T-helper 2 cell treated with Interferon-gamma antibody and Interleukin-4, amounts not matched to agents 5 μg/mL and 100 μg/mL, for 36 hours (primary cell): Measurements from ENCODE around the gene BBIP1.
A peak's percentile ranks its signal among the peaks of the same experiment; 100 is the strongest.

Source experiments
- DNase-seq: peaks from one replicate; pipeline ENCODE4 v3.0.0; 2021; ENCODE audit warnings: low spot score
- H3K27ac Mint-ChIP-seq: one replicate; pipeline ENCODE4 v1.8.0; 2021; ENCODE audit warnings: mild to moderate bottlenecking, mixed read lengths
- H3K27me3 Mint-ChIP-seq: one replicate; pipeline ENCODE4 v1.8.0; 2021; ENCODE audit warnings: low read depth, mixed read lengths
- H3K36me3 Mint-ChIP-seq: one replicate; pipeline ENCODE4 v1.8.0; 2021; ENCODE audit warnings: low read depth, mixed read lengths
- H3K4me1 Mint-ChIP-seq: one replicate; pipeline ENCODE4 v1.8.0; 2021; ENCODE audit warnings: low read depth, mixed read lengths
- H3K4me3 Mint-ChIP-seq: one replicate; pipeline ENCODE4 v1.8.0; 2022; ENCODE audit warnings: mild to moderate bottlenecking, moderate library complexity, mixed read lengths
- H3K9me3 Mint-ChIP-seq: one replicate; pipeline ENCODE4 v1.8.0; 2021; ENCODE audit warnings: mixed read lengths

Gene BBIP1

GRCh38 chr10:110915035-110915434 is 3.9 kb downstream of the BBIP1 start:
- no peak overlapping the region for H3K27ac Mint-ChIP-seq

GRCh38 chr10:110914431-110914830 is 4.5 kb downstream of the BBIP1 start:
- H3K4me3 Mint-ChIP-seq, result no peak overlapping the region
- H3K4me1 Mint-ChIP-seq, result peaks cover 18% of the 10 kb centered on the region
- H3K9me3 Mint-ChIP-seq, result no peaks in the 10 kb centered on the region
- no peak overlapping the region for H3K27ac Mint-ChIP-seq
- DNase-seq, result no peak
- no peaks in the 10 kb centered on the region for H3K27me3 Mint-ChIP-seq
- H3K36me3 Mint-ChIP-seq, result peaks cover 13% of the 10 kb centered on the region

More at GRCh38 chr10:110915035-110915434, 3.9 kb downstream of the BBIP1 start:
- Mint-ChIP-seq H3K9me3 (no peaks in the 10 kb centered on the region), H3K36me3 (peaks cover 13% of the 10 kb centered on the region), H3K4me3 (no peak overlapping the region), H3K4me1 (peaks cover 18% of the 10 kb centered on the region), H3K27me3 (no peaks in the 10 kb centered on the region)
- no peak for DNase-seq

DNA sequence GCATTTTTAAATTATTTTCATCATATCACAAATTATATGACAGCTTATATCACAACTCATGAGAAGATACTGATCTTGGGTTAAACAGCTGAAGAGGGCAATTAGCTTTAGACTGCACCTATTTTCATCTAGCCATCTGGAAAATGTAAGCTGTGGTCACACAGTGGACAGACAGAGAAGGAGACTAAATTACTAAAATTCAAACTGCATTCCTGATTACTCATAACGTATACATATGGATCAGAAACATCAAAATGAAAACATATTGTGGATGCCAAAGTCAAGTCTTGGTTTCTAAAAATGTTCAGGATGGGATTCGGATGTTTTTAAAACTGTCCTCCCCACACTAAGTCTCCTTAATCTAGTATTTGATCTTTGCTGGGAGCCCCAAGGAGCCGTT is 6.6 kb downstream of the BBIP1 start:
- no peak for DNase-seq
- no peaks in the 10 kb centered on the region for H3K9me3 Mint-ChIP-seq

GRCh38 chr10:110910138-110910537 is 8.8 kb downstream of the BBIP1 start:
- H3K4me1 Mint-ChIP-seq, result peaks cover 2% of the 10 kb centered on the region
- no peaks in the 10 kb centered on the region for H3K27me3 Mint-ChIP-seq
- H3K27ac Mint-ChIP-seq, result no peak overlapping the region
- H3K36me3 Mint-ChIP-seq, result peaks cover 9% of the 10 kb centered on the region
- no peak for DNase-seq
- no peak overlapping the region for H3K4me3 Mint-ChIP-seq
- H3K9me3 Mint-ChIP-seq, result no peaks in the 10 kb centered on the region

More for the DNA sequence above, 6.6 kb downstream of the BBIP1 start:
- H3K4me3 Mint-ChIP-seq, result no peak overlapping the region
- no peak overlapping the region for H3K27ac Mint-ChIP-seq
- peaks cover 13% of the 10 kb centered on the region for H3K36me3 Mint-ChIP-seq
- no peaks in the 10 kb centered on the region for H3K27me3 Mint-ChIP-seq
- peaks cover 9% of the 10 kb centered on the region for H3K4me1 Mint-ChIP-seq

- no peak for DNase-seq
- H3K27me3 Mint-ChIP-seq, result no peaks in the 10 kb centered on the region
- H3K4me1 Mint-ChIP-seq, result peaks cover 21% of the 10 kb centered on the region
- H3K9me3 Mint-ChIP-seq, result no peaks in the 10 kb centered on the region
- H3K27ac Mint-ChIP-seq, result no peak overlapping the region
- no peak overlapping the region for H3K4me3 Mint-ChIP-seq
- peaks cover 10% of the 10 kb centered on the region for H3K36me3 Mint-ChIP-seq
These were observed 15.4 kb downstream of the BBIP1 start for GRCh38 chr10:110903280-110904278.

GRCh38 chr10:110901954-110902819 is 16.8 kb downstream of the BBIP1 start:
- Mint-ChIP-seq H3K27me3 (no peaks in the 10 kb centered on the region), H3K4me3 (no peak overlapping the region), H3K9me3 (no peaks in the 10 kb centered on the region), H3K36me3 (peaks cover 11% of the 10 kb centered on the region), H3K4me1 (peaks cover 21% of the 10 kb centered on the region), H3K27ac (no peak overlapping the region)
- DNase-seq, result peak; percentile 22

GRCh38 chr10:110900983-110901382 is 18.0 kb downstream of the BBIP1 start:
- H3K4me1 Mint-ChIP-seq, result peaks cover 21% of the 10 kb centered on the region
- H3K9me3 Mint-ChIP-seq, result no peaks in the 10 kb centered on the region
- DNase-seq, result no peak
- H3K36me3 Mint-ChIP-seq, result peaks cover 15% of the 10 kb centered on the region
- H3K27me3 Mint-ChIP-seq, result no peaks in the 10 kb centered on the region
- no peak overlapping the region for H3K4me3 Mint-ChIP-seq
- no peak overlapping the region for H3K27ac Mint-ChIP-seq

DNA sequence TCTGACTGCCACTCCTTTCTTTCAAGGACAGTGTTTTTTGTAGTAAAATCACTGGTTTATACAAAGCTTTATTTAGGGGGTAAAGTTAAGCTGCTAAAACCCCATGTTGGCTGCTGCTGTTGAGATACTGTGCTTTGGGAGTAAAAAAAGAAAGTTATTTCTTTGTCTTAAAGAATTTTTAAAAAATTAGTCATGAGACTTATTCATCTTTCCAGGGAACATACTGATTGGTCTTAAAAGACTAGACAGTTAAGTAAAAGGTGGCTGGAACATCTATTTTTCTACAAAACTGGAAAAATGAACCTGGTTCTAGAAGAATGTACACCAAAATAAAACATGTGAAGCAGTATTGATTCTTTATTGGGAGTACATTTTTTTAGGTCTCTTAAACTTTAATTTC is 20.6 kb downstream of the BBIP1 start:
- peaks cover 22% of the 10 kb centered on the region for H3K4me1 Mint-ChIP-seq
- H3K27me3 Mint-ChIP-seq, result no peaks in the 10 kb centered on the region
- H3K27ac Mint-ChIP-seq, result no peak overlapping the region
- DNase-seq, result no peak
- H3K36me3 Mint-ChIP-seq, result peaks cover 30% of the 10 kb centered on the region
- H3K9me3 Mint-ChIP-seq, result no peaks in the 10 kb centered on the region
- no peak overlapping the region for H3K4me3 Mint-ChIP-seq

DNA sequence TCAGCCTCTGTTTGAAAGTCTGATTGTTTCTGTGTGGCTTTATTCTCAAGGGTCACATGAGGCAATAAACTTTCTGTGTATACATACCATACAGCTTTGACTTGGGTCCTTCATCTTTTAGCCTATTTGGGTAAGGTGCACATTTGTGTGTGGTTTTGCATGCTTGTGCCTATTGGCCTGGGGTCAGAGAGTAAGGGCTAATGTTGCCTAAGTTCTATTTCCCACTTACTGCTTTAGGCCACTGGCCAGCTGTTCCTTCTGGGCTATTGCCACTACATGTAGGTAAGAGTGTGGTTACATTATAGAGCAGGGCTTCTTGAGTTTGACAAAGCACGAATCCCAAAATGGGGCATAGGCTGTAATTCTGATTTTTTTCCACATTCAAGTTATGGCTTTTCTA is 21.8 kb downstream of the BBIP1 start:
- no peak for DNase-seq
- H3K9me3 Mint-ChIP-seq, result no peaks in the 10 kb centered on the region
- H3K4me1 Mint-ChIP-seq, result peaks cover 11% of the 10 kb centered on the region
- peaks cover 32% of the 10 kb centered on the region for H3K36me3 Mint-ChIP-seq
- no peaks in the 10 kb centered on the region for H3K27me3 Mint-ChIP-seq
- no peak overlapping the region for H3K27ac Mint-ChIP-seq
- H3K4me3 Mint-ChIP-seq, result no peak overlapping the region

GRCh38 chr10:110893559-110894179 is 25.3 kb downstream of the BBIP1 start:
- DNase-seq, result no peak
- Mint-ChIP-seq H3K4me3 (no peak overlapping the region), H3K36me3 (peaks cover 42% of the 10 kb centered on the region), H3K27ac (no peak overlapping the region), H3K27me3 (no peaks in the 10 kb centered on the region), H3K4me1 (peaks cover 7% of the 10 kb centered on the region), H3K9me3 (no peaks in the 10 kb centered on the region)

GRCh38 chr10:110892602-110893288 is 26.2 kb downstream of the BBIP1 start:
- Mint-ChIP-seq H3K4me3 (no peak overlapping the region), H3K27ac (no peak overlapping the region), H3K36me3 (peaks cover 44% of the 10 kb centered on the region)

DNA sequence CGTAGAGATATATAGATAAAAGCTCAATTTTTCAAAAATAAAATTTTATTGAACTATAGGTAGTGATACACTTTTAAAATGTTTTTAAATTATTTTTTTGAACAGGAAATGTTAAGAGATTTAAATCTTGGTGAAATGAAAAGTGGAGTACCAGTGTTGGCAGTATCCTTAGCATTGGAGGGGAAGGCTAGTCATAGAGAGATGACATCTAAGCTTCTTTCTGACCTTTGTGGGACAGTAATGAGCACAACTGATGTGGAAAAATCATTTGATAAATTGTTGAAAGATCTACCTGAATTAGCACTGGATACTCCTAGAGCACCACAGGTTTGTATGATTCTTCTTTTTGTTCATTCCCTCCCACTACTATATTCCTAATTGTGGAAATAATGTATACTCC is 31.4 kb downstream of the BBIP1 start:
- Mint-ChIP-seq H3K4me3 (no peak overlapping the region), H3K27ac (no peak overlapping the region), H3K27me3 (no peaks in the 10 kb centered on the region), H3K9me3 (no peaks in the 10 kb centered on the region), H3K36me3 (peaks cover 52% of the 10 kb centered on the region), H3K4me1 (peaks cover 25% of the 10 kb centered on the region)
- DNase-seq, result no peak

More at GRCh38 chr10:110892602-110893288, 26.2 kb downstream of the BBIP1 start:
- Mint-ChIP-seq H3K4me1 (peaks cover 7% of the 10 kb centered on the region), H3K9me3 (no peaks in the 10 kb centered on the region), H3K27me3 (no peaks in the 10 kb centered on the region)
- DNase-seq, result no peak

DNA sequence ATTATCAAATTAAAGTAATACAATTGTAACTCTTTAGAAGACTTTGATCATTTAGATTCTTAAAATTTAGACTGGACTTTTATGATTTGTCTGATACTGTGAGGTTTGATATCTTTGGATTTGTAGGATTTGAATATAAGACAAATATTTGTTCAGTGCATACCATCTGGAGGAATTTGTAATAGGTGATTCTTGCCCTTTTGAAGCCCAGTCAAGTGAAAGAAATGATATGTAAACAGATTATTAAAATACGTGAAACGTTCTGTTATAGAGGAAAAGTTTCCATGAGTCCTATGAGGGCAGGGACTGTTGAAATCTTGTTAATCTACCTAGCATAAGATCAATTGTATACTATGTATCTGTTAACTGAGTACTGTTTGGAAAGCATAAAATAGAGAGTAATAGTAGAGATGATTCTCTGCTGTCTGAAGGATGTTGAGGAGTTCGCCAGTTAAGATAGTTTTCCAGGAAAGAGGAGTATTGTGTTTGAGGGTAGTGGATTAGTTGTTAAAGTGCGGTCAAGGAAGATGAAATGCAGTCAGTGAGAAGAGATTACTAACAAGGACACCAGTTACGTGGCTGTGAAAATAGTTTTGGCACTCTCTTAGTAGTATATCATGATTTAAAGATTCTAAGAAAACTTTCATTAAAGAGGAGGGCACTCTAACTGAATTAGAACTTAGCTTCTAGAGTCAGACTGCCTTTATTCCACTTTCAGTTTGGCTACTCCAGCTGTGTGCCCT is 32.9 kb downstream of the BBIP1 start:
- H3K36me3 Mint-ChIP-seq, result peaks cover 57% of the 10 kb centered on the region
- H3K4me3 Mint-ChIP-seq, result no peak overlapping the region
- no peak for DNase-seq
- no peak overlapping the region for H3K27ac Mint-ChIP-seq
- H3K4me1 Mint-ChIP-seq, result peaks cover 29% of the 10 kb centered on the region
- no peaks in the 10 kb centered on the region for H3K27me3 Mint-ChIP-seq
- H3K9me3 Mint-ChIP-seq, result no peaks in the 10 kb centered on the region
